Mesenteric fat pad (tissue), 1 donor: ENCODE results near the gene TICAM2. TPM values are rescaled to one million over a fixed set of nuclear protein-coding genes. Genes with fewer than 3 reads are reported as not detected.

Experiments used
- DNase-seq: peaks from one replicate; pipeline ENCODE4 v3.0.0-alpha.2; 2020; ENCODE audit warnings: low spot score
- total RNA-seq: library from RNA; stranded (reverse); fragmentation: NEBNext Ultra II Directional; extraction: Animal tissue kit (Norgen Biotek cat#: 25700); gene quantifications from one replicate; pipeline ENCODE4 v1.2.1, GENCODE V29; 2021
- donor health status: DM: yes; HTN: yes; CAD: no.

TICAM2 gene
- total RNA-seq, 1 donor from 2014 or later: 6.3 TPM

GRCh38 chr5:115573133-115573532, 29.1 kb downstream of the TICAM2 start:
- no peak for DNase-seq

- no peak for DNase-seq
These were observed 30.8 kb downstream of the TICAM2 start for GRCh38 chr5:115571441-115571878.

GRCh38 chr5:115568668-115569067, 33.6 kb downstream of the TICAM2 start:
- DNase-seq: no peak

- DNase-seq: no peak
These were observed 37.0 kb downstream of the TICAM2 start for GRCh38 chr5:115565233-115565632.

GRCh38 chr5:115561176-115561575, 41.1 kb downstream of the TICAM2 start:
- no peak for DNase-seq

- DNase-seq: no peak
These were observed 42.8 kb downstream of the TICAM2 start for GRCh38 chr5:115559524-115559923.

GRCh38 chr5:115558388-115558956, 43.8 kb downstream of the TICAM2 start:
- no peak for DNase-seq

GRCh38 chr5:115557667-115558387, 44.5 kb downstream of the TICAM2 start:
- no peak for DNase-seq

GRCh38 chr5:115556276-115556675, 46.0 kb downstream of the TICAM2 start:
- no peak for DNase-seq

GRCh38 chr5:115555084-115555633, 47.1 kb downstream of the TICAM2 start:
- DNase-seq: no peak

- no peak for DNase-seq
These were observed 49.2 kb downstream of the TICAM2 start for GRCh38 chr5:115553082-115553481.

GRCh38 chr5:115551415-115551814, 50.9 kb downstream of the TICAM2 start:
- DNase-seq: no peak

GRCh38 chr5:115549154-115549553, 53.1 kb downstream of the TICAM2 start:
- no peak for DNase-seq

GRCh38 chr5:115548683-115549082, 53.6 kb downstream of the TICAM2 start:
- DNase-seq: no peak

GRCh38 chr5:115545351-115545882, 56.9 kb downstream of the TICAM2 start:
- no peak for DNase-seq

GRCh38 chr5:115544436-115545350, 57.6 kb downstream of the TICAM2 start, which contains the start of gene FEM1C:
FEM1C (minus strand) TSS chr5:115544775; CDS start chr5:115543493, 1,282 bp downstream.
- DNase-seq: peak; percentile 99

GRCh38 chr5:115544043-115544435, 58.2 kb downstream of the TICAM2 start:
- DNase-seq: no peak

GRCh38 chr5:115543365-115544042, 58.8 kb downstream of the TICAM2 start:
- no peak for DNase-seq

- DNase-seq: no peak
These were observed 59.5 kb downstream of the TICAM2 start for GRCh38 chr5:115542651-115543364.

GRCh38 chr5:115542086-115542485, 60.2 kb downstream of the TICAM2 start:
- DNase-seq: no peak
